H1 (cell line): ENCODE results near the gene CELF4. TPM values are rescaled to one million over a fixed set of nuclear protein-coding genes. Genes with fewer than 3 reads are reported as not detected.

Experiments
- BCL11A ChIP-seq, 2 experiments: IDR thresholded peaks; one replicate each; pipeline ENCODE4 v1.6.1; 2011; ENCODE audit warnings: low read depth in 2 of 2, low read length in 2 of 2, mild to moderate bottlenecking in 2 of 2
- CHD2 ChIP-seq: IDR thresholded peaks from 2 replicates; pipeline ENCODE4 v1.6.1; 2012; ENCODE audit warnings: low read length, improper control_type of control experiment
- HDAC6 ChIP-seq: IDR thresholded peaks from one replicate; pipeline ENCODE4 v1.7.1; 2012; ENCODE audit warnings: low read depth, mild to moderate bottlenecking, inconsistent platforms, low read length, moderate library complexity
- POLR2A ChIP-seq, 2 experiments: IDR thresholded peaks; 1 replicate in 1 of 2; 2 replicates in 1 of 2; pipeline ENCODE4 v1.6.1; 2011; ENCODE audit warnings: low read depth in 2 of 2, low read length in 2 of 2, mild to moderate bottlenecking in 2 of 2; ENCODE audit errors: control extremely low read depth in 1 of 2
- RAD21 ChIP-seq, 2 experiments: IDR thresholded peaks in 1 of 2; conservative IDR thresholded peaks in 1 of 2; 2 replicates each; pipeline ENCODE4 v1.6.1; 2011; ENCODE audit warnings: low read depth in 2 of 2, low read length in 2 of 2, improper control_type of control experiment in 1 of 2, inconsistent platforms in 1 of 2, mild to moderate bottlenecking in 1 of 2, moderate library complexity in 1 of 2
- RNF2 ChIP-seq: fragments of 200-900, 300-1000 bp; sonication (generic); IDR thresholded peaks from 2 replicates; pipeline ENCODE4 v1.7.1; 2016; ENCODE audit warnings: borderline replicate concordance, low read depth, mild to moderate bottlenecking, antibody characterized with exemption, low read length; ENCODE audit not compliant: poor library complexity, severe bottlenecking; ENCODE audit errors: missing control alignments
- polyA plus RNA-seq, 7 experiments: library from polyadenylated mRNA; depleted of rRNA in 3 of 7; stranded (reverse) in 5 of 7; unstranded in 2 of 7; fragments of >200 nt in 5 of 7; fragments of 200-250 nt in 2 of 7; gene quantifications; 1 replicate in 5 of 7; 2 replicates in 1 of 7; 4 replicates in 1 of 7; pipeline versions ENCODE4 v1.2.1 to v1.2.3, GENCODE V29; 2011 to 2013; ENCODE audit warnings: missing spikeins in 2 of 7, mixed read lengths in 2 of 7
- total RNA-seq: library from RNA; stranded (reverse); fragmentation: NEBNext Ultra II Directional; extraction: Animal tissue kit (Norgen Biotek cat#: 25700); gene quantifications from 2 replicates; pipeline ENCODE4 v1.2.1, GENCODE V29; 2021
- TF ChIP-seq, protein P1 (sequence below): fragments of 300-600 bp; sonication (generic); IDR thresholded peaks from 2 replicates; pipeline ENCODE4 v1.7.1; 2012; ENCODE audit warnings: low read length, moderate library complexity, mild to moderate bottlenecking, inconsistent platforms; ENCODE audit not compliant: insufficient replicate concordance

The CELF4 gene
- total and polyA plus RNA-seq, 2 of the 8 experiments (the other 6 are each of a cell fraction or from before 2014, with no cell fraction given) = 1.6 to 3.4 TPM

DNA sequence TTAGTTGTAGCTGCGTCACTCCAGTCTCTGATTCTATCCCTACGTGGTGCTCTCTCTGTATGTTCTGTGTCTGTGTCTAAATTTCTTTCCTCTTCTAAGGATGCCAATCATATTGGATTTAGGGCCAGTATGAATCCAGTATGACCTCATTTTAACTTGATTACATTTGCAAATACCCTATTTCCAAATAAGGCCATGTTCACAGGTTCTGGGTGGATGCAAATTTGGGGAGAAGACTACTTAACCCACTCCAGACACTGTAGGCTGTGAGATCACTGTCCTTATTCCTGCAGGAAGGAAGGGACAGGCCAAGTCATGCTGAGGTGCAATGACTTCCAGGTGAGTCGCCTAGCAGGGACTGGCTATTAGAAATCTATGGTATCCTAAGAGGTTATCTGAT lies 272.2 kb downstream of the CELF4 start (continued):
- TF ChIP-seq, protein P1, sequence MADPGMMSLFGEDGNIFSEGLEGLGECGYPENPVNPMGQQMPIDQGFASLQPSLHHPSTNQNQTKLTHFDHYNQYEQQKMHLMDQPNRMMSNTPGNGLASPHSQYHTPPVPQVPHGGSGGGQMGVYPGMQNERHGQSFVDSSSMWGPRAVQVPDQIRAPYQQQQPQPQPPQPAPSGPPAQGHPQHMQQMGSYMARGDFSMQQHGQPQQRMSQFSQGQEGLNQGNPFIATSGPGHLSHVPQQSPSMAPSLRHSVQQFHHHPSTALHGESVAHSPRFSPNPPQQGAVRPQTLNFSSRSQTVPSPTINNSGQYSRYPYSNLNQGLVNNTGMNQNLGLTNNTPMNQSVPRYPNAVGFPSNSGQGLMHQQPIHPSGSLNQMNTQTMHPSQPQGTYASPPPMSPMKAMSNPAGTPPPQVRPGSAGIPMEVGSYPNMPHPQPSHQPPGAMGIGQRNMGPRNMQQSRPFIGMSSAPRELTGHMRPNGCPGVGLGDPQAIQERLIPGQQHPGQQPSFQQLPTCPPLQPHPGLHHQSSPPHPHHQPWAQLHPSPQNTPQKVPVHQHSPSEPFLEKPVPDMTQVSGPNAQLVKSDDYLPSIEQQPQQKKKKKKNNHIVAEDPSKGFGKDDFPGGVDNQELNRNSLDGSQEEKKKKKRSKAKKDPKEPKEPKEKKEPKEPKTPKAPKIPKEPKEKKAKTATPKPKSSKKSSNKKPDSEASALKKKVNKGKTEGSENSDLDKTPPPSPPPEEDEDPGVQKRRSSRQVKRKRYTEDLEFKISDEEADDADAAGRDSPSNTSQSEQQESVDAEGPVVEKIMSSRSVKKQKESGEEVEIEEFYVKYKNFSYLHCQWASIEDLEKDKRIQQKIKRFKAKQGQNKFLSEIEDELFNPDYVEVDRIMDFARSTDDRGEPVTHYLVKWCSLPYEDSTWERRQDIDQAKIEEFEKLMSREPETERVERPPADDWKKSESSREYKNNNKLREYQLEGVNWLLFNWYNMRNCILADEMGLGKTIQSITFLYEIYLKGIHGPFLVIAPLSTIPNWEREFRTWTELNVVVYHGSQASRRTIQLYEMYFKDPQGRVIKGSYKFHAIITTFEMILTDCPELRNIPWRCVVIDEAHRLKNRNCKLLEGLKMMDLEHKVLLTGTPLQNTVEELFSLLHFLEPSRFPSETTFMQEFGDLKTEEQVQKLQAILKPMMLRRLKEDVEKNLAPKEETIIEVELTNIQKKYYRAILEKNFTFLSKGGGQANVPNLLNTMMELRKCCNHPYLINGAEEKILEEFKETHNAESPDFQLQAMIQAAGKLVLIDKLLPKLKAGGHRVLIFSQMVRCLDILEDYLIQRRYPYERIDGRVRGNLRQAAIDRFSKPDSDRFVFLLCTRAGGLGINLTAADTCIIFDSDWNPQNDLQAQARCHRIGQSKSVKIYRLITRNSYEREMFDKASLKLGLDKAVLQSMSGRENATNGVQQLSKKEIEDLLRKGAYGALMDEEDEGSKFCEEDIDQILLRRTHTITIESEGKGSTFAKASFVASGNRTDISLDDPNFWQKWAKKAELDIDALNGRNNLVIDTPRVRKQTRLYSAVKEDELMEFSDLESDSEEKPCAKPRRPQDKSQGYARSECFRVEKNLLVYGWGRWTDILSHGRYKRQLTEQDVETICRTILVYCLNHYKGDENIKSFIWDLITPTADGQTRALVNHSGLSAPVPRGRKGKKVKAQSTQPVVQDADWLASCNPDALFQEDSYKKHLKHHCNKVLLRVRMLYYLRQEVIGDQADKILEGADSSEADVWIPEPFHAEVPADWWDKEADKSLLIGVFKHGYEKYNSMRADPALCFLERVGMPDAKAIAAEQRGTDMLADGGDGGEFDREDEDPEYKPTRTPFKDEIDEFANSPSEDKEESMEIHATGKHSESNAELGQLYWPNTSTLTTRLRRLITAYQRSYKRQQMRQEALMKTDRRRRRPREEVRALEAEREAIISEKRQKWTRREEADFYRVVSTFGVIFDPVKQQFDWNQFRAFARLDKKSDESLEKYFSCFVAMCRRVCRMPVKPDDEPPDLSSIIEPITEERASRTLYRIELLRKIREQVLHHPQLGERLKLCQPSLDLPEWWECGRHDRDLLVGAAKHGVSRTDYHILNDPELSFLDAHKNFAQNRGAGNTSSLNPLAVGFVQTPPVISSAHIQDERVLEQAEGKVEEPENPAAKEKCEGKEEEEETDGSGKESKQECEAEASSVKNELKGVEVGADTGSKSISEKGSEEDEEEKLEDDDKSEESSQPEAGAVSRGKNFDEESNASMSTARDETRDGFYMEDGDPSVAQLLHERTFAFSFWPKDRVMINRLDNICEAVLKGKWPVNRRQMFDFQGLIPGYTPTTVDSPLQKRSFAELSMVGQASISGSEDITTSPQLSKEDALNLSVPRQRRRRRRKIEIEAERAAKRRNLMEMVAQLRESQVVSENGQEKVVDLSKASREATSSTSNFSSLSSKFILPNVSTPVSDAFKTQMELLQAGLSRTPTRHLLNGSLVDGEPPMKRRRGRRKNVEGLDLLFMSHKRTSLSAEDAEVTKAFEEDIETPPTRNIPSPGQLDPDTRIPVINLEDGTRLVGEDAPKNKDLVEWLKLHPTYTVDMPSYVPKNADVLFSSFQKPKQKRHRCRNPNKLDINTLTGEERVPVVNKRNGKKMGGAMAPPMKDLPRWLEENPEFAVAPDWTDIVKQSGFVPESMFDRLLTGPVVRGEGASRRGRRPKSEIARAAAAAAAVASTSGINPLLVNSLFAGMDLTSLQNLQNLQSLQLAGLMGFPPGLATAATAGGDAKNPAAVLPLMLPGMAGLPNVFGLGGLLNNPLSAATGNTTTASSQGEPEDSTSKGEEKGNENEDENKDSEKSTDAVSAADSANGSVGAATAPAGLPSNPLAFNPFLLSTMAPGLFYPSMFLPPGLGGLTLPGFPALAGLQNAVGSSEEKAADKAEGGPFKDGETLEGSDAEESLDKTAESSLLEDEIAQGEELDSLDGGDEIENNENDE = no peak
- no peak for TF ChIP-seq CHD2
- TF ChIP-seq HDAC6 = no peak
- no peak for TF ChIP-seq RAD21 (IDR thresholded peaks at IDR 0.05 in 1 of 2, conservative IDR thresholded peaks at IDR 0.05 in 1 of 2; ENCODE audit: low read depth in 2 of 2, low read length in 2 of 2)
- TF ChIP-seq RNF2 = no peak
- no peak for TF ChIP-seq BCL11A (IDR thresholded peaks at IDR 0.05; ENCODE audit: low read depth in 2 of 2, low read length in 2 of 2)
- TF ChIP-seq POLR2A (IDR thresholded peaks at IDR 0.05; ENCODE audit: control extremely low read depth in 1 of 2, low read depth in 2 of 2, low read length in 2 of 2) = no peak
